NCI-H1105 (cell line): Measurements from ENCODE around the gene CCL4L2.
"Not testable (repeated sequence)": the region's sequence is repeated elsewhere in the genome, so short reads cannot be mapped to it uniquely, and the experiment has no call there.

Experiments used
- DNase-seq: peaks from one replicate; lab custom pipeline; 2025; lab: John Stamatoyannopoulos, UW

CCL4L2 gene

GRCh38 chr17:36195434-36196130 lies 15.3 kb upstream of the CCL4L2 start:
- no peak for DNase-seq

- no peak for DNase-seq
Measured at GRCh38 chr17:36196131-36196486, 14.8 kb upstream of the CCL4L2 start.

- DNase-seq: no peak
Measured at GRCh38 chr17:36197387-36197703, 13.5 kb upstream of the CCL4L2 start.

GRCh38 chr17:36198831-36199465 lies 11.9 kb upstream of the CCL4L2 start:
- DNase-seq: no peak

GRCh38 chr17:36201102-36201501 lies 9.8 kb upstream of the CCL4L2 start:
- DNase-seq: not testable (repeated sequence)

- not testable (repeated sequence) for DNase-seq
Measured at GRCh38 chr17:36201506-36201905, 9.4 kb upstream of the CCL4L2 start.

- no peak for DNase-seq
Measured at GRCh38 chr17:36203335-36203734, 7.5 kb upstream of the CCL4L2 start.

GRCh38 chr17:36204724-36205500 lies 6.0 kb upstream of the CCL4L2 start:
- no peak for DNase-seq

GRCh38 chr17:36205637-36206485 lies 5.0 kb upstream of the CCL4L2 start:
- no peak for DNase-seq

- DNase-seq: not testable (repeated sequence)
Measured at GRCh38 chr17:36206486-36206821, 4.4 kb upstream of the CCL4L2 start.

GRCh38 chr17:36207383-36207782 lies 3.5 kb upstream of the CCL4L2 start:
- not testable (repeated sequence) for DNase-seq

- no peak for DNase-seq
Measured at GRCh38 chr17:36209575-36209974, 1.3 kb upstream of the CCL4L2 start.

GRCh38 chr17:36211484-36212271 lies 815 bp downstream of the CCL4L2 start:
- not testable (repeated sequence) for DNase-seq

- no peak for DNase-seq
Measured at GRCh38 chr17:36212272-36212605, 1.4 kb downstream of the CCL4L2 start.

GRCh38 chr17:36212966-36213365 lies 2.1 kb downstream of the CCL4L2 start:
- no peak for DNase-seq

- DNase-seq: no peak
Measured at GRCh38 chr17:36213695-36214094, 2.8 kb downstream of the CCL4L2 start.

- DNase-seq: no peak
Measured at GRCh38 chr17:36214918-36215317, 4.1 kb downstream of the CCL4L2 start.

GRCh38 chr17:36215406-36216308 lies 4.8 kb downstream of the CCL4L2 start:
- not testable (repeated sequence) for DNase-seq

GRCh38 chr17:36219556-36219955 lies 8.7 kb downstream of the CCL4L2 start:
- not testable (repeated sequence) for DNase-seq

GRCh38 chr17:36220737-36221580 lies 10.1 kb downstream of the CCL4L2 start:
- DNase-seq: not testable (repeated sequence)
